HG02981 (cell line): ENCODE measurements around the gene CARS1.

ENCODE experiments used
- ATAC-seq: cut with Tn5 transposase; IDR thresholded peaks from one replicate; pipeline ENCODE4 v1.9.1; 2021; ENCODE audit warnings: mild to moderate bottlenecking, moderate library complexity; ENCODE audit not compliant: unreplicated experiment

Gene CARS1

DNA sequence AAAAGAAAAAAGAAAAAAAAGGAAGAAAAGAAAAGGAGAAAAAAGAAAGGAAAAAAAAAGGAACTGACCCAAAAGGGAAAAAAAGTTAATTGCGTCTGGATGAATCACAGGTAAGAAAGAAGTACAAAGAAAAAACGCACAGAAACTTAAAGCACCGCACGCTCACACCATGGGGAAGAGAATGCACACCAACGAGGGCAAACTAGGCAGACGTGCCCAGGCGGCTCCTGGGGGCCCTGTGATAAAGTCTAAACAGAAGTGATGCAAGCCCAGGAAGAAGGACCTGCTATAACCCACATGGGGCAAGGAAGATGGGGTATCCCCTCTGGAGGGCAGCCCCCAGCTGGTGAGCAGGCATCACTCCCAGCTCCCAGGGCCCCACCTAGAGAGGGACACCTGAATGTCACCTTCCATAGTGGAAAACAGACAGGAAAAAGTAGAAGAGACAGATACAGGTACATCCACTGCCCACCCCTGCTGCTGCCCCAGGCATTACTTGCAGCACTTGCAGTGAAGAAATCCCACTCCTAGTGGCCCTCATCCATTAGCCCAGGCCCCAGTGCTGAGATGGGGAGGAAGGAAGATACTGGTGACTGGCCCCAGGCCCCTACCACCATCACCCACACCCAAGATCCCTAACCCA, 94.0 kb downstream of the CARS1 start:
- ATAC-seq = no peak

DNA sequence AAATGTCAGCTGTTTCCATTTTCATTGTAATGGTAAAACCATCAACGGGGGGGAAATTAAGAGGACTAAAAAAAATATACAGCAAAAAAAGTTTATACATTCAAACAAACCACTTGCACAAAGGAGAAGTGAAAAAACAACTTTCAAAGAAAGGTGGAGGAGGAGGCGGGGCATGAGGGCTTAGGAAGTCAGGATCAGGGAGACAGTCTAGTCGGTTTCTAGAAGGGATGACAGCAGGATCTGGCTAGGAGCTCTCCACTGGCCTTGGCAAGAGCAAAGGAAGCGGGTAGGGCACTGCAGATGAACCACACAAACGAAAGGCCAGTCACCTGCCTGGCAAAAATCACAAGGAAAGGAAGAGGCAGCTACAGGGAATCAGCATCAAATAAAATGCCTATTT, 96.1 kb downstream of the CARS1 start:
- no peak for ATAC-seq

DNA sequence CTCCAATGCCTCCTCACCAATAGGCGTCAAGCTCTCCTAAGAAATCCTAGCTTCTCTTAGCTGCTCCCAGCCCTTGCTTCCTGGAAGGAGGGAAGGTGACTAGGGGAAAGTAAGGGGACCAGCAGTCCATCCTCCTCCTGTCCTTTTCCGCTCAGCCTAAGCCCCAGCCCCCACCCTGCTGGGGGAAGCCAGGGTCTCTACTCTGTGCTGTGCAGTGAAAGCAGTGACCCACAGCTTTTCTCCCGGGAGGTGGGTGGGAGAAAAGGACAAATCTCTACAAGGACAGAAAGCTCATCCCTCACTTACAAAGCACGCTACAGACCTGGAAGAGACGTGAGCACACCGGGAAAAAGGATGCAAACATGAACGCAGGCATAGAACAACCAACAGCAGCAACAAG, 97.1 kb downstream of the CARS1 start:
- no peak for ATAC-seq

DNA sequence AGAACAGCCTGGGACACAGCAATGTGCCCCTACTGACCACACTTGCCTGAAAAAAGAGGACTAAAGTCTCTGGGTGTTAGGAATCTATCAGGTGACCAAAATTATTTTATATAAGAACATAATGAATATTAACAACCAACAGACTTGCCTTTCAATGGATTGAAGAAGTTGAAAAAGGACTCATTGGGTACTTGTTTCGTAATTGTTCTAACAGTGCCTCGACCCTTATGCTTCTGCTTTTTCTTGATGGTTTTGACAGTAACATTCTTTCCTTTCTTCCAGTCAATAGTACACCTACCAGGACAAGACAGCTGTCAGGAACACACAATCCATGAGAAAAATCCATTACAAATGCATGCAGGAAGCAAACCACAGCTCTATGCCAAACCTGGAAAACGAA, 99.0 kb downstream of the CARS1 start:
- no peak for ATAC-seq

DNA sequence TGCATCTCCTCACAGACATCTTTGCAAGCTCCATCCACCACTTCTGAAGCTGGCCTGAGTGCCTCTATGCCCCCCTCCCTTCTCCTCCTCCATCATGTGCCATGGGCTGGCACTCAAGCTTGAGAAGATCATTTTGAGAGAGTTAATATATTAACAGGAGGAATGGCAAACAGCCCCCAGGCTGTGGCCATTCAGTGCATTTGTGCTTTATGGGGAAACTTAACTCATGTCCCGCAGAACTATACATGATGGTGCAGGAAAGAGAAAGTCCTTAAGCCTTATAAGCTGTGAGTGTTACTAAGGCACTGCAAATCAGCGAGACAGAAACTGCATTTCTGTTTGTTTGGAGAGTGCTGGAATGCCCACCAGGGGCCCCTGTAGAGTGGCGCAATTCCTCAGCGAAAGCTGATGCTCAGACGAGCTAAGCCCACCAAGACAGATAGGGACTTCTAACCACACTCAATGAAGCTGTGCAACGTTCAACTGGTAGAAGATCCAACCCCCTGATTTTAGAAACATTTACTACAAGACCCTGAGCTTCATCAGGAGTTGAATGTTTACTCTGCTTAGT, 101.2 kb downstream of the CARS1 start:
- ATAC-seq = no peak

DNA sequence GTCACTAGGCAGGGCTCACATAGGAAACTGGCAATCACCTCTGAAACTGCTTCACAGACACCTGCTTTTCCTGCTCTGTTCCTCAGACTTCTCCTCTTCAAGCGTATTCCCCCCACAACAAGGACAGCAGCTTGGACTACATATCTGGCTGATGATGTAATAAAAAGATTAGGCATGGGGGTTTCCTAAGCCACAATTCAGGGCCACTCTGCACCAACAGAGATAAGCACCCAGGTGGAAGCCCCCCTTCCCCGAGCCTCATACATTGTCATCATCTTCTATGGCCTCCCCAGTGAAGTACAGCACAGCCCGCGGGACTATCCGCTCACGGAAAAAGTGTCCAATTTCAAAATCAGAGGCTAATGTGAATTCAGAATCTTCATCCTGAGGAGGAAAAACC, 103.0 kb downstream of the CARS1 start:
- no peak for ATAC-seq

DNA sequence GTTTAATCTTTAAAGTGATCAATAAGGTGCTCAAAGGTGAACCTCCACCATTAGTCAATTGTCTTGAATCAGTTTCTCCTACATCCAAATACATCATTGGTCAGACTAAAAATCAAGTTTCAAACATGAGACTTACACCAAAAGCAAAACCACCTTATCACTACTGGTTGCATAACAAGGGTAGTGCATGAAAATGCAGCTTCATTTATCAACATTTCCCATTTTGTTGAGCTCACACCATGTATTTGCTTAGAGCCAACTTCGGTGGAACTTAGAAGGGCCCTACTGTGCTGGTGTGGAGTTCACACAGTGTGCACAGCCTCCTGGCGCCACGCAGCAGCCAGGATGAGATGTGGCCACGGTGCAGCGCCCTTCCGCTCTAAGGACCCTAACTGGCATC, 104.9 kb downstream of the CARS1 start:
- no peak for ATAC-seq

DNA sequence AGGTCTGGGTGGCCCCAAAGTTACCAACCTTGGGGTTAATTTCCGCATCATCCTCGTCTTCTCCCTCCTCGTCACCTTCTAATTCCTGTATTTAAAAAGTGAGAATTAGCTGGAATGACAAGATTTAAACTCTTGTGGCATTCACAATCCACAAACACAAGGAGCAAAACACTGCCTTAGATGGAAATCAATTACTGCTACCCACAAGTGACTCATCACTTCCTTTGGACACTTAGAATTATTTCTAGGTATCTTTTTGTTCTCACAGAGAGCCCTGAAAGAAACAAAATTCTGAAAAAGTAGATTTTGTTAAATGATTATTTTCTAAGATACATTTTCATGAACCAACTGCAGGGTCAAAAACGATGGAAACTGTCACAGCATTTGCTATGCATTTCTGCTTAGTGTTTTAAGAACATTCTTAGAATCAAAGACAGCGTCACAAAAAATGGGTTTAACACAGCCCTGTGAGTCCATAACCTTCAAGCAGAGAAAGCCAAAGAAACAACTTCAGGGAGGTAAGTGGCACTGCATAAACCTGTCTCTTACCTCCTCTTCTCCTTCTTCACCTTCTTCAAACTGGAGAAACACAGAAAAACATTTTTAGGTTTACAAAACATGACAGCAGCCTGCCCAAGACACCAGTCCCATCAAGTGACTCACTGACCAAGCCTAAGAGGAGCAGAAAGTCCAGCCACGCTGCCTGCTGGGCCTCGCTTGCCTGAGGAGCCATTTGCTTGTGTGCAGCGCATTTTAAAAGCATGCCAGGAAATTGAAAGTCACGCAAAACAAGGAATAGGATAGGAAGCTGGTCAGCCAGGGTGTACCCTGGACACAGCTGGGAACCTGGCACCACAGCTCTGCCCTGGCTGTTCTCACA, 105.8 kb downstream of the CARS1 start:
- ATAC-seq = no peak
